HG03066 (cell line): ENCODE results near the gene WNT10A.
"Not testable (repeated sequence)": the region's sequence is repeated elsewhere in the genome, so short reads cannot be mapped to it uniquely, and the experiment has no call there.

Experiments used
- ATAC-seq: cut with Tn5 transposase; IDR thresholded peaks from one replicate; pipeline ENCODE4 v1.9.1; 2021; ENCODE audit warnings: low read depth; ENCODE audit not compliant: unreplicated experiment

Gene WNT10A

GRCh38 chr2:218925434-218925833 lies 44.8 kb downstream of the WNT10A start:
- ATAC-seq: no peak

- ATAC-seq: no peak
Measured at GRCh38 chr2:218927422-218927821, 46.8 kb downstream of the WNT10A start.

GRCh38 chr2:218927876-218928275 lies 47.2 kb downstream of the WNT10A start:
- no peak for ATAC-seq

- not testable (repeated sequence) for ATAC-seq
Measured at GRCh38 chr2:218930488-218930887, 49.8 kb downstream of the WNT10A start.

GRCh38 chr2:218931751-218932150 lies 51.1 kb downstream of the WNT10A start:
- ATAC-seq: not testable (repeated sequence)
